ENCODE measurements around the gene CNTN5. TPM values are rescaled to one million over a fixed set of nuclear protein-coding genes. Genes with fewer than 3 reads are reported as not detected.
A peak's percentile ranks its signal among the peaks of the same experiment; 100 is the strongest.

The CNTN5 gene
- total RNA-seq, 2 donors from 2014 or later, result 0.78 TPM; not detected in 1

DNA sequence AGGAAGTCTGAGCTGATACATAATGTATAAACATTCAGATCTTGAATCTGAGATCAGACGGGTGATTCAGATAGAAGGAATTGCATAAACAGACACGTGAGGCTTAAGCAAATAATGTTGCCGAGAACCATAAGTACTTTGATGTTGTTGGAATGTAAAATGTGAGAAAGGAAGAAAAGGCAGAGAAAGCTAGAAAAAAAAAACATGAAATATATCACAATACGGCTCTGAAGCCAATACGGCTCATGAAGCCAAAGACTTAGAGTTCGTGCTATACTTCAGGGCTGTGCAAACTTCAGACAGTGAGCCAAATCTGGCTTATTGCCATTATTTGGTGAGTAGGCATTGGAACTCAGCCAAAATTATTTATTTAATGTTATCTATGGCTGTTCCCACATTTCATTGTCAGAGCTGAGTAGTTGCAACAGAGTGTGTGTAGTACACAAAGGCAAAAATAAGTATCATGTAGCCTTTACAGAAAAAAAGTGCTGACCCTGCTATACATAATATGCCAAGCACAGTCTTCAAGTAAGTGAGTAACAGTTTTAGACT is 673.3 kb downstream of the CNTN5 start:
- WGBS, 2 donors, result 8 to 11% methylated on average over 6 of the region's 6 CpGs

DNA sequence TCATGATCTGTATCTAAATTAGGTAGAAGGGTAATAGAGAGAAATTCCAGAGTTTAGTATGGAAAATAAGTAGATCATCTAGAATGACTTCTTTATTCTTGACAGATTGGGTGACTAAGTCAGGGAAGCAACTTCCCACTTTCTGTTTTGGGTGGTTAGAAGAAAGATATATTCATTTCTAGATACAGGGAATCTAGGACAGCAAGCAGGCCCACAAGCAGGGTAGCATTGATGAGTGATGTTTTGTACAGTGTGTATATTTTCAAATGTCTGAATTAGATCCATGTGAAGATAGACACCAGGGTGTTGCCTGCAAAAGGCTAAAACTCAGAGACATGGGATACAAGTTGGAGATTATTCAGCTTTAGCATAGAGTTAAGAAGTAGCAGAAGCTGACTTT is 674.4 kb downstream of the CNTN5 start:
- no peak overlapping the region for H3K27ac ChIP-seq
- no peaks in the 10 kb centered on the region for H3K4me1 ChIP-seq
- intact Hi-C loops (cut with DNase I), result no loop called here
- no peaks in the 10 kb centered on the region for H3K9me3 ChIP-seq
- DNase-seq (no peak), ATAC-seq (no peak)
- TF ChIP-seq POLR2A (IDR thresholded peaks at IDR 0.05), result no peak
- TF ChIP-seq, protein P1, sequence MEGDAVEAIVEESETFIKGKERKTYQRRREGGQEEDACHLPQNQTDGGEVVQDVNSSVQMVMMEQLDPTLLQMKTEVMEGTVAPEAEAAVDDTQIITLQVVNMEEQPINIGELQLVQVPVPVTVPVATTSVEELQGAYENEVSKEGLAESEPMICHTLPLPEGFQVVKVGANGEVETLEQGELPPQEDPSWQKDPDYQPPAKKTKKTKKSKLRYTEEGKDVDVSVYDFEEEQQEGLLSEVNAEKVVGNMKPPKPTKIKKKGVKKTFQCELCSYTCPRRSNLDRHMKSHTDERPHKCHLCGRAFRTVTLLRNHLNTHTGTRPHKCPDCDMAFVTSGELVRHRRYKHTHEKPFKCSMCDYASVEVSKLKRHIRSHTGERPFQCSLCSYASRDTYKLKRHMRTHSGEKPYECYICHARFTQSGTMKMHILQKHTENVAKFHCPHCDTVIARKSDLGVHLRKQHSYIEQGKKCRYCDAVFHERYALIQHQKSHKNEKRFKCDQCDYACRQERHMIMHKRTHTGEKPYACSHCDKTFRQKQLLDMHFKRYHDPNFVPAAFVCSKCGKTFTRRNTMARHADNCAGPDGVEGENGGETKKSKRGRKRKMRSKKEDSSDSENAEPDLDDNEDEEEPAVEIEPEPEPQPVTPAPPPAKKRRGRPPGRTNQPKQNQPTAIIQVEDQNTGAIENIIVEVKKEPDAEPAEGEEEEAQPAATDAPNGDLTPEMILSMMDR (IDR thresholded peaks at IDR 0.05), result no peak
- no peaks in the 10 kb centered on the region for H3K36me3 ChIP-seq (replicated peaks in 1 of 2; ENCODE audit: insufficient read depth in 1 of 2, low read depth in 2 of 2)
- no peak overlapping the region for H3K4me3 ChIP-seq
- no peaks in the 10 kb centered on the region for H3K27me3 ChIP-seq

More for the DNA sequence above, 673.3 kb downstream of the CNTN5 start:
- no peaks in the 10 kb centered on the region for H3K27me3 ChIP-seq
- ATAC-seq (peak; percentile 21), DNase-seq (peak in 2 of 4 donors; percentile 2 to 6)
- no peak overlapping the region for H3K27ac ChIP-seq
- no peak overlapping the region for H3K4me3 ChIP-seq
- no peaks in the 10 kb centered on the region for H3K36me3 ChIP-seq (replicated peaks in 1 of 2; ENCODE audit: insufficient read depth in 1 of 2, low read depth in 2 of 2)
- no peak for TF ChIP-seq POLR2A (IDR thresholded peaks at IDR 0.05)
- TF ChIP-seq, protein P1 (IDR thresholded peaks at IDR 0.05), result no peak
- intact Hi-C loops (cut with DNase I), result no loop called here
- H3K4me1 ChIP-seq, result no peaks in the 10 kb centered on the region
- H3K9me3 ChIP-seq, result no peaks in the 10 kb centered on the region

DNA sequence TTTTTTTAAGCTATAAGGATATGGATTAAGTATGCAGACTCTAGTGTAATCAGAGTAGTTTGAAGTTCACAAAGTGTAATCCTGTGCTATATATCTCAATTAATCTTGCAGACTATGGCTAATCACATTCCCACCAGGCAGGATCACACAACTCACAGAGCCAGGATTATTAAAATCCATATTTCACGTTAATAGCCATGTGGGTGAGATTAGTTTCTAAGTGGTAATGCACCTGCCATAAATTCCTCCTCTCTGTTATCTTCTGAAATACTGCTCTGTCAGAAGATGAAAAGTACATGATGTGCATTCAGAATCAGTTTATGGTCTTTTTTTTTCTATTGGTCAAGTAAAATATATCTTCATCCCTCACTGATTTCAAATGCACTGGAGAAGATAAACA is 686.1 kb downstream of the CNTN5 start:
- no peaks in the 10 kb centered on the region for H3K4me1 ChIP-seq
- no peaks in the 10 kb centered on the region for H3K36me3 ChIP-seq (replicated peaks in 1 of 2; ENCODE audit: insufficient read depth in 1 of 2, low read depth in 2 of 2)
- TF ChIP-seq, protein P1 (IDR thresholded peaks at IDR 0.05), result no peak
- no peak for TF ChIP-seq POLR2A (IDR thresholded peaks at IDR 0.05)
- no peak overlapping the region for H3K27ac ChIP-seq
- no peak for DNase-seq
- no peak for ATAC-seq
- 32 to 65% methylated on average over 1 of the region's 1 CpG for WGBS, 2 donors
- no peaks in the 10 kb centered on the region for H3K9me3 ChIP-seq
- H3K4me3 ChIP-seq, result no peak overlapping the region
- intact Hi-C loops (cut with DNase I), result no loop called here
- no peaks in the 10 kb centered on the region for H3K27me3 ChIP-seq

DNA sequence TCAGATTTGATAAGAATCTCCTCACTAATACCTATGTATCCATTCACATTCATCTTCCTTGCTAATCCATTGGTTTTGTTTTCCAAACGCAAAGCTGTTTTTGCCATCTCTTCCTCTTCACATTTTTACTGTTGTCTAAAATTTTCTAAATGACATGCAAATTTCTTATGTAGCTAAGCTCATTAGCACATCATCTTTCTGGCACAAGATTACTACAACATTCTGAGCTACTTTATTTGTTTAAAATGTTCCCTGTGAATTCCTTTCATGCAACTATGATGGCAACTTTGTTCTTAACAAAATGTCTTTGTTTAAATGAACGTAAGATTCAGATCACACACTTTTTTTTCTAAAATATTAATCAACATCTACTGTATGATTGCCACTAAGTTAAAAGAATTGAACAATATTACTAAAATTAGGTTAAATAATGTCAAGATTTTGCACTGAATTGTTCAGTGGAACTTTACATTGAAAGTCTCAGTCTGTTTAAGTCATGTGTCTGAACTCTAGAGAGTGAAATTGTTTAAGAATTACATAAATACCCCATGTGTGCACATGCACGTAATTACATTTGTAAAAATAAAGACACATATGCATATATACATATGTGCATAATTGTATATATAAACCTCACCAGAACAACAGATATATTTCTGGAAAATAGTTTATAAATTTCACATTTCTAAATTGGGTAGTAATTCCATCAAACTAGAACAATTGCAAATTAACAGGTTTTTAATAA is 688.4 kb downstream of the CNTN5 start:
- H3K4me3 ChIP-seq, result no peak overlapping the region
- no peak for ATAC-seq
- no peak overlapping the region for H3K27ac ChIP-seq
- H3K36me3 ChIP-seq (replicated peaks in 1 of 2; ENCODE audit: insufficient read depth in 1 of 2, low read depth in 2 of 2), result no peaks in the 10 kb centered on the region
- TF ChIP-seq, protein P1 (IDR thresholded peaks at IDR 0.05), result no peak
- TF ChIP-seq POLR2A (IDR thresholded peaks at IDR 0.05), result no peak
- no peaks in the 10 kb centered on the region for H3K9me3 ChIP-seq
- H3K4me1 ChIP-seq, result no peaks in the 10 kb centered on the region
- H3K27me3 ChIP-seq, result no peaks in the 10 kb centered on the region
- no peak for DNase-seq
- intact Hi-C loops (cut with DNase I), result no loop called here
- whole genome bisulfite sequencing, 2 donors, result 37 to 39% methylated on average over 3 of the region's 3 CpGs

DNA sequence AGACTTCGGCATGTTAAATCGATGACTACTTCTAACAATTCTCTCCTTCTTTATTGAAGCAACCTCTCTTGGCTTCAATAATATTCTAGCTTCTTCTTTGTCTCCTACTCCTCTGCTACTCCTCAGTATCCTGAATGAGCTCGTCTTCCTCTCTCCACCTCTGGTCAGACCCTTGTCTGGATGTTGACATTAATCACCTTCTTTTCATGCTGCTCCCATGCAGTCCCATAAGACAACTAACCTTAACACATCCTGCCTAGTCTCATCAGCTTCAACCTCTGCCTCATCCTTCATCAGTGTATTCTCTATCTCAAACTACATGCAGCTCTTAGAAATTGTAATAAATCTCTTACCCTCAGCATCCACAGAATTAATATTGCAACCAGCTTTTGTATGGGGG is 695.6 kb downstream of the CNTN5 start:
- Histone ChIP-seq H3K9me3 (no peaks in the 10 kb centered on the region), H3K27me3 (no peaks in the 10 kb centered on the region), H3K4me3 (no peak overlapping the region), H3K27ac (no peak overlapping the region), H3K4me1 (no peaks in the 10 kb centered on the region), H3K36me3 (replicated peaks in 1 of 2; ENCODE audit: insufficient read depth in 1 of 2, low read depth in 2 of 2) (no peaks in the 10 kb centered on the region)
- TF ChIP-seq, protein P1 (IDR thresholded peaks at IDR 0.05), result no peak
- TF ChIP-seq POLR2A (IDR thresholded peaks at IDR 0.05), result no peak
- 57 to 58% methylated on average over 3 of the region's 3 CpGs for WGBS, 2 donors
- DNase-seq (no peak), ATAC-seq (no peak)
- intact Hi-C loops (cut with DNase I), result no loop called here
